H1 (cell line): ENCODE data around the gene AP3D1. TPM values are rescaled to one million over a fixed set of nuclear protein-coding genes. Genes with fewer than 3 reads are reported as not detected.

Experiments used
- CTCF ChIA-PET: fragments of 300-600 bp; sonication (Branson Sonifier 250); formaldehyde crosslinking; loops from one replicate; lab custom pipeline; 2021; ENCODE audit not compliant: partially characterized antibody; lab: Charles Lee
- POLR2A ChIA-PET: fragments of 300-600 bp; sonication (Branson Sonifier 250); formaldehyde crosslinking; loops from one replicate; lab custom pipeline; 2021; ENCODE audit warnings: inconsistent platforms; ENCODE audit not compliant: partially characterized antibody; lab: Charles Lee
- DNase-seq, 2 experiments: peaks; one replicate each; pipeline versions ENCODE4 v3.0.0 to v3.0.0-alpha.2; 2010 to 2022; ENCODE audit warnings: low spot score in 2 of 2, low read depth in 1 of 2, mixed read lengths in 1 of 2
- FAIRE-seq: peaks from 2 replicates; lab custom pipeline; 2011; peaks lifted over from hg19 to GRCh38; lab: Jason Lieb, UNC
- H2AFZ ChIP-seq: 2 replicates; pipeline ENCODE4 v1.8.1; 2012; ENCODE audit warnings: low read length, inconsistent platforms
- H2AK5ac ChIP-seq: 2 replicates; pipeline ENCODE4 v1.6.1; 2013; ENCODE audit warnings: low read depth, low read length
- H2BK120ac ChIP-seq: replicated peaks from 2 replicates; pipeline ENCODE3; 2013; ENCODE audit warnings: low read depth, low read length, inconsistent platforms
- H2BK12ac ChIP-seq: 2 replicates; pipeline ENCODE4 v1.6.1; 2013; ENCODE audit warnings: low read depth, low read length
- H2BK15ac ChIP-seq: 2 replicates; pipeline ENCODE4 v1.6.1; 2013; ENCODE audit warnings: low read length
- H2BK20ac ChIP-seq: 2 replicates; pipeline ENCODE4 v1.6.1; 2013; ENCODE audit warnings: low read length
- H2BK5ac ChIP-seq: 2 replicates; pipeline ENCODE4 v1.6.1; 2013; ENCODE audit warnings: low read depth, low read length
- H3K14ac ChIP-seq: 2 replicates; pipeline ENCODE4 v1.6.1; 2013; ENCODE audit warnings: inconsistent platforms; ENCODE audit not compliant: insufficient read length
- H3K18ac ChIP-seq: 2 replicates; pipeline ENCODE4 v1.6.1; 2013; ENCODE audit warnings: low read length; ENCODE audit errors: extremely low read depth
- H3K23ac ChIP-seq: 2 replicates; pipeline ENCODE4 v1.6.1; 2013; ENCODE audit warnings: inconsistent platforms; ENCODE audit not compliant: insufficient read length
- H3K23me2 ChIP-seq: 2 replicates; pipeline ENCODE4 v1.6.1; 2013; ENCODE audit warnings: low read depth, low read length
- H3K27ac ChIP-seq: 2 replicates; pipeline ENCODE4 v1.6.1; 2011; ENCODE audit warnings: low read depth, low read length, inconsistent platforms
- H3K27me3 ChIP-seq, 4 experiments: replicated peaks in 1 of 4; 1 replicate in 1 of 4; 2 replicates in 3 of 4; pipeline versions ENCODE4 v1.6.1 to v1.8.1; 2011 to 2013; ENCODE audit warnings: low read length in 3 of 4, mild to moderate bottlenecking in 3 of 4, inconsistent platforms in 2 of 4, mixed read lengths in 2 of 4, moderate library complexity in 1 of 4; ENCODE audit not compliant: control insufficient read depth in 3 of 4, insufficient read depth in 3 of 4; ENCODE audit errors: extremely low read depth in 1 of 4
- H3K36me3 ChIP-seq, 4 experiments: 2 replicates each; pipeline versions ENCODE4 v1.6.1 to v1.8.1; 2011 to 2013; ENCODE audit warnings: mild to moderate bottlenecking in 4 of 4, low read length in 3 of 4, moderate library complexity in 2 of 4, control low read depth in 1 of 4, inconsistent platforms in 1 of 4; ENCODE audit not compliant: insufficient read depth in 4 of 4, control insufficient read depth in 2 of 4
- H3K4ac ChIP-seq: replicated peaks from 2 replicates; pipeline ENCODE3; 2013; ENCODE audit warnings: low read length, low read depth, mixed read lengths, inconsistent platforms; ENCODE audit not compliant: insufficient read length
- H3K4me1 ChIP-seq, 4 experiments: replicated peaks in 1 of 4; 1 replicate in 1 of 4; 2 replicates in 3 of 4; pipeline versions ENCODE4 v1.6.1 to v1.8.1; 2011 to 2013; ENCODE audit warnings: low read length in 3 of 4, inconsistent platforms in 2 of 4, mixed read lengths in 1 of 4; ENCODE audit not compliant: insufficient read depth in 4 of 4, control insufficient read depth in 3 of 4
- H3K4me2 ChIP-seq, 2 experiments: 2 replicates each; pipeline versions ENCODE4 v1.6.1 to v1.8.1; 2011 to 2013; ENCODE audit warnings: low read depth in 2 of 2, low read length in 2 of 2, control low read depth in 1 of 2, inconsistent platforms in 1 of 2, mild to moderate bottlenecking in 1 of 2; ENCODE audit not compliant: insufficient read depth in 1 of 2
- H3K4me3 ChIP-seq, 4 experiments: fragments of 200-600, 300-600 bp in 1 of 4; sonication (generic), shearing (Covaris generic), sonication (Bioruptor Twin) in 1 of 4; 2 replicates each; pipeline versions ENCODE4 v1.5.1 to v1.8.1; 2011 to 2016; ENCODE audit warnings: low read length in 4 of 4, low read depth in 3 of 4, control low read depth in 2 of 4, inconsistent platforms in 2 of 4, mild to moderate bottlenecking in 2 of 4, mixed read lengths in 1 of 4, moderate library complexity in 1 of 4; ENCODE audit not compliant: insufficient read depth in 2 of 4; ENCODE audit errors: extremely low read depth in 1 of 4
- H3K56ac ChIP-seq: replicated peaks from 2 replicates; pipeline ENCODE3; 2013; ENCODE audit warnings: low read depth, mild to moderate bottlenecking, mixed read lengths, low read length, inconsistent platforms; ENCODE audit not compliant: insufficient read length
- H3K79me1 ChIP-seq: 2 replicates; pipeline ENCODE4 v1.6.1; 2013; ENCODE audit warnings: low read depth, low read length, control low read depth
- H3K79me2 ChIP-seq, 2 experiments: 2 replicates each; pipeline versions ENCODE4 v1.6.1 to v1.8.1; 2012 to 2013; ENCODE audit warnings: low read length in 2 of 2, mild to moderate bottlenecking in 2 of 2, inconsistent platforms in 1 of 2; ENCODE audit not compliant: insufficient read depth in 2 of 2, control insufficient read depth in 1 of 2
- H3K9ac ChIP-seq, 4 experiments: replicated peaks in 1 of 4; 1 replicate in 1 of 4; 2 replicates in 3 of 4; pipeline versions ENCODE4 v1.6.1 to v1.8.1; 2011 to 2013; ENCODE audit warnings: low read depth in 3 of 4, low read length in 3 of 4, control low read depth in 2 of 4, mild to moderate bottlenecking in 2 of 4, moderate library complexity in 2 of 4, inconsistent platforms in 1 of 4; ENCODE audit errors: extremely low read depth in 1 of 4
- H3K9me3 ChIP-seq, 2 experiments: 2 replicates each; pipeline versions ENCODE4 v1.6.1 to v1.8.1; 2012 to 2013; ENCODE audit warnings: mild to moderate bottlenecking in 2 of 2, moderate library complexity in 2 of 2, control low read depth in 1 of 2, inconsistent platforms in 1 of 2, low read depth in 1 of 2, low read length in 1 of 2, mixed read lengths in 1 of 2; ENCODE audit not compliant: insufficient read depth in 2 of 2
- H4K20me1 ChIP-seq, 2 experiments: replicated peaks in 1 of 2; 2 replicates each; pipeline versions ENCODE3 to v1.8.1; 2011 to 2013; ENCODE audit warnings: inconsistent platforms in 2 of 2, low read length in 2 of 2, mild to moderate bottlenecking in 1 of 2; ENCODE audit not compliant: insufficient read depth in 2 of 2, control insufficient read depth in 1 of 2
- H4K5ac ChIP-seq: 2 replicates; pipeline ENCODE4 v1.6.1; 2013; ENCODE audit warnings: low read length, low read depth, mixed read lengths, inconsistent platforms; ENCODE audit not compliant: insufficient read length
- H4K8ac ChIP-seq: 2 replicates; pipeline ENCODE4 v1.8.0; 2013; ENCODE audit warnings: mild to moderate bottlenecking, moderate library complexity, low read length, inconsistent platforms; ENCODE audit not compliant: insufficient read depth; ENCODE audit errors: extremely low read depth
- H4K91ac ChIP-seq: replicated peaks from 2 replicates; pipeline ENCODE3; 2013; ENCODE audit warnings: low read length, mixed read lengths, inconsistent platforms; ENCODE audit not compliant: insufficient read length
- BRCA1 ChIP-seq: IDR thresholded peaks from 2 replicates; pipeline ENCODE4 v1.6.1; 2012; ENCODE audit warnings: low read depth, low read length, improper control_type of control experiment
- CBX8 ChIP-seq: fragments of 300-800, 300-1000 bp; sonication (generic); IDR thresholded peaks from 2 replicates; pipeline ENCODE4 v1.7.1; 2016; ENCODE audit warnings: low read depth, low read length, borderline replicate concordance
- CEBPB ChIP-seq: IDR thresholded peaks from 2 replicates; pipeline ENCODE4 v1.6.1; 2012; ENCODE audit warnings: low read depth, low read length
- CHD1 ChIP-seq: IDR thresholded peaks from 2 replicates; pipeline ENCODE4 v1.6.1; 2012; ENCODE audit warnings: low read depth, low read length, improper control_type of control experiment
- HDAC2 ChIP-seq, 2 experiments: fragments of 300-600 bp in 1 of 2; sonication (generic) in 1 of 2; IDR thresholded peaks; 2 replicates each; pipeline ENCODE4 v1.6.1; 2011 to 2012; ENCODE audit warnings: low read depth in 2 of 2, low read length in 2 of 2, mild to moderate bottlenecking in 2 of 2, moderate library complexity in 2 of 2, borderline replicate concordance in 1 of 2, inconsistent platforms in 1 of 2
- HDAC6 ChIP-seq: IDR thresholded peaks from one replicate; pipeline ENCODE4 v1.7.1; 2012; ENCODE audit warnings: low read depth, mild to moderate bottlenecking, inconsistent platforms, low read length, moderate library complexity
- KDM4A ChIP-seq: IDR thresholded peaks from one replicate; pipeline ENCODE4 v1.7.1; 2012; ENCODE audit warnings: low read depth, mild to moderate bottlenecking, moderate library complexity, low read length, inconsistent platforms; ENCODE audit not compliant: severe bottlenecking
- POLR2AphosphoS5 ChIP-seq: IDR thresholded peaks from 2 replicates; pipeline ENCODE4 v1.6.1; 2011; ENCODE audit warnings: low read depth, low read length
- SUZ12 ChIP-seq: fragments of 200-600 bp; sonication (generic); IDR thresholded peaks from 2 replicates; pipeline ENCODE4 v1.6.1; 2012; ENCODE audit warnings: mild to moderate bottlenecking, inconsistent platforms, low read length, moderate library complexity, mixed read lengths
- TBP ChIP-seq: IDR thresholded peaks from 2 replicates; pipeline ENCODE4 v1.6.1; 2011; ENCODE audit warnings: low read depth, low read length, improper control_type of control experiment
- WGBS, 2 experiments: shearing (Covaris generic) in 1 of 2; methylation state at CpG; one replicate each; pipeline versions ENCODE4 v1.1.6 to v1.1.7; 2013 to 2015; ENCODE audit warnings: low lambda C conversion rate in 2 of 2, mixed read lengths in 2 of 2, inconsistent platforms in 1 of 2, low coverage in 1 of 2, missing lambda C conversion rate in 1 of 2; ENCODE audit not compliant: insufficient replicate concordance in 2 of 2, insufficient coverage in 1 of 2, insufficient read length in 1 of 2; ENCODE audit errors: extremely low coverage in 1 of 2, missing lambda C conversion rate in 1 of 2; 5-methylcytosine and 5-hydroxymethylcytosine counted together
- polyA plus RNA-seq, 7 experiments: library from polyadenylated mRNA; depleted of rRNA in 3 of 7; stranded (reverse) in 5 of 7; unstranded in 2 of 7; fragments of >200 nt in 5 of 7; fragments of 200-250 nt in 2 of 7; gene quantifications; 1 replicate in 5 of 7; 2 replicates in 1 of 7; 4 replicates in 1 of 7; pipeline versions ENCODE4 v1.2.1 to v1.2.3, GENCODE V29; 2011 to 2013; ENCODE audit warnings: missing spikeins in 2 of 7, mixed read lengths in 2 of 7
- total RNA-seq: library from RNA; stranded (reverse); fragmentation: NEBNext Ultra II Directional; extraction: Animal tissue kit (Norgen Biotek cat#: 25700); gene quantifications from 2 replicates; pipeline ENCODE4 v1.2.1, GENCODE V29; 2021
- TF ChIP-seq, protein P1 (sequence below): IDR thresholded peaks from 2 replicates; pipeline ENCODE4 v1.6.1; 2011; ENCODE audit warnings: low read length, improper control_type of control experiment

AP3D1 gene
- total and polyA plus RNA-seq, 2 of the 8 experiments (the other 6 are each of a cell fraction or from before 2014, with no cell fraction given): 161 to 174 TPM

DNA sequence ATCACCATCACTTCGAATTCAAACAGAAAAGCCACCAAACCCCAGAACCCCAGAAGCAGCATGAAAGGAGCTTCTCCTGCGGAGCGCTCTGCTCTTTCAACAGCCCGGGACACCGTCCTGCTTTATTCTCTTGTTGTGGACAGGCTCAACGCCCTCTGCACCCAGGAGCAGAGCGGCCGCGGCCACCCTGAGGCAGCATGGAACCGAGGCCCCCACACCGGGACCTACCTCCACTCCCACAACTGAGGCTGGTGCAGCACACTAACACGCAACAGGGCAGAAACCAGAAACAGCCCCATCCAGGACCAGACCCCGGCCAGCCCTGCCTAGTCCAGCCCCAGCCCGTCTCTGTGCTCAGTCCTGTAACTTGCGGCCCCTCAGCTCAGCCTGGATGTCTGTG lies 7.2 kb downstream of the AP3D1 start:
- Histone ChIP-seq H3K4me3 (no peak overlapping the region), H2BK12ac (no peak overlapping the region), H3K9ac (no peak overlapping the region), H2AK5ac (no peak overlapping the region), H4K91ac (no peak overlapping the region), H3K79me1 (peaks cover 6% of the 10 kb centered on the region), H2BK20ac (no peak overlapping the region), H3K4me2 (no peak overlapping the region), H3K27me3 (no peaks in the 10 kb centered on the region; a peak in 1 of 7 replicates), H3K36me3 (peaks cover 0 to 7% (median 2%) of the 10 kb centered on the region in 4 experiments; a peak in 5 of 8 replicates), H3K14ac (no peak overlapping the region), H3K27ac (no peak overlapping the region), H4K20me1 (peaks cover 32 to 39% of the 10 kb centered on the region in 2 experiments), H3K23ac (no peak overlapping the region), H3K9me3 (no peaks in the 10 kb centered on the region), H2BK5ac (no peak overlapping the region), H3K4ac (no peak overlapping the region), H2AFZ (no peak overlapping the region), H3K79me2 (peaks cover 39 to 97% of the 10 kb centered on the region in 2 experiments), H4K5ac (no peak overlapping the region), H2BK120ac (no peak overlapping the region), H2BK15ac (no peak overlapping the region), H3K56ac (no peak overlapping the region), H4K8ac (no peak overlapping the region), H3K18ac (no peak overlapping the region), H3K4me1 (peaks cover 0 to 2% (median 0%) of the 10 kb centered on the region in 4 experiments; a peak in 2 of 7 replicates), H3K23me2 (no peaks in the 10 kb centered on the region)
- POLR2A ChIA-PET: interaction anchor here (1.0 to 1.5 kb wide), 2 partner anchors 12 to 21 kb away, joined by 3 to 4 read pairs; no protein-coding TSS in a partner anchor
- CTCF ChIA-PET: interaction anchor here (0.6 to 1.9 kb wide), 4 partner anchors 11 to 539 kb away, joined by 3 to 8 read pairs (median 4); no protein-coding TSS in a partner anchor
- WGBS, 2 experiments: 92% methylated on average over 13 of the region's 15 CpGs; no CpG with 5 or more reads in 1 of the 2 experiments
- TF ChIP-seq CBX8: no peak
- no peak for TF ChIP-seq HDAC2 (IDR thresholded peaks at IDR 0.05; ENCODE audit: borderline replicate concordance in 1 of 2, low read depth in 2 of 2, low read length in 2 of 2)
- no peak for TF ChIP-seq POLR2AphosphoS5
- no peak for TF ChIP-seq CEBPB
- TF ChIP-seq BRCA1: no peak
- TF ChIP-seq HDAC6: no peak
- TF ChIP-seq, protein P1, sequence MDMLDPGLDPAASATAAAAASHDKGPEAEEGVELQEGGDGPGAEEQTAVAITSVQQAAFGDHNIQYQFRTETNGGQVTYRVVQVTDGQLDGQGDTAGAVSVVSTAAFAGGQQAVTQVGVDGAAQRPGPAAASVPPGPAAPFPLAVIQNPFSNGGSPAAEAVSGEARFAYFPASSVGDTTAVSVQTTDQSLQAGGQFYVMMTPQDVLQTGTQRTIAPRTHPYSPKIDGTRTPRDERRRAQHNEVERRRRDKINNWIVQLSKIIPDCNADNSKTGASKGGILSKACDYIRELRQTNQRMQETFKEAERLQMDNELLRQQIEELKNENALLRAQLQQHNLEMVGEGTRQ: no peak
- TF ChIP-seq TBP: no peak
- TF ChIP-seq SUZ12: no peak
- no peak for TF ChIP-seq CHD1
- no peak for TF ChIP-seq KDM4A
- DNase-seq: no peak
- no peak for FAIRE-seq
